ENCODE results near the gene ZFP69B.

DNA sequence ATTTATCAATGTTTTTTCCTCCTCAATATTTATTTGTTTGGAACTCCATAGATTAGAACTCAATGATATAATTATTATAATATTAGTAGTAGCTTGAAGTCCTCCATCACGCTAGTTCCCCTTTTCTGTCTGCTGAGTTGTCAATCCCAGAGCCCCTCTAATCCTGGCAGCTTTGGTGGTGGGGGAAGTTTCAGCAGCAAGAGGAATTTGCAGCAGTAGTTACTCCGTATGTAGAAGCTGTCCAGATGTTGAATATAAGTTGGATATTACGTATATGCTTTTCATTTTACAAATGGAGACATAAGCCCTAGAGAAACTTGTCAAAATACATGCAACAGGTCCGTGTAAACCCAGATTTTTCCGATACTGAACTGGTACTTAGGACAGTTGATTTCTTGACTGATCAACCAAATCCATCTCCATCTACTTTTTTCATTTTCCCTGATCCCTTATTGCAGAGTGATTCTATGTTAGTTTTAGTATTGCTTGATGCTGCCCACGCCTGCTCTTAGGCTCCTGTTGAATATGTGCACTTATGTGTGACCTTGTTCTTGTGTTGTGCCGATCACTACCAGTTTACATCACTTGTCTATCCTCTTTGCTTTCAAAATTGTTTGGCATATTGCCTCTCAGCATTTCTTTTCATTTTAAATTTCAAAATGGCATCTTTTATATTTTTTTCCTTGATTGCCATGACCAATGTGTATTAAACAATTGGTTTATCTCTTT, 48.6 kb upstream of the ZFP69B start:
- TF ChIP-seq, protein P1, sequence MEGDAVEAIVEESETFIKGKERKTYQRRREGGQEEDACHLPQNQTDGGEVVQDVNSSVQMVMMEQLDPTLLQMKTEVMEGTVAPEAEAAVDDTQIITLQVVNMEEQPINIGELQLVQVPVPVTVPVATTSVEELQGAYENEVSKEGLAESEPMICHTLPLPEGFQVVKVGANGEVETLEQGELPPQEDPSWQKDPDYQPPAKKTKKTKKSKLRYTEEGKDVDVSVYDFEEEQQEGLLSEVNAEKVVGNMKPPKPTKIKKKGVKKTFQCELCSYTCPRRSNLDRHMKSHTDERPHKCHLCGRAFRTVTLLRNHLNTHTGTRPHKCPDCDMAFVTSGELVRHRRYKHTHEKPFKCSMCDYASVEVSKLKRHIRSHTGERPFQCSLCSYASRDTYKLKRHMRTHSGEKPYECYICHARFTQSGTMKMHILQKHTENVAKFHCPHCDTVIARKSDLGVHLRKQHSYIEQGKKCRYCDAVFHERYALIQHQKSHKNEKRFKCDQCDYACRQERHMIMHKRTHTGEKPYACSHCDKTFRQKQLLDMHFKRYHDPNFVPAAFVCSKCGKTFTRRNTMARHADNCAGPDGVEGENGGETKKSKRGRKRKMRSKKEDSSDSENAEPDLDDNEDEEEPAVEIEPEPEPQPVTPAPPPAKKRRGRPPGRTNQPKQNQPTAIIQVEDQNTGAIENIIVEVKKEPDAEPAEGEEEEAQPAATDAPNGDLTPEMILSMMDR (IDR thresholded peaks at IDR 0.05): no peak
- TF ChIP-seq POLR2A (IDR thresholded peaks at IDR 0.05): no peak

All from heart left ventricle (tissue), 13 donors.